Peyer's patch (tissue), 4 donors: Measurements from ENCODE around the gene COG5. TPM values are rescaled to one million over a fixed set of nuclear protein-coding genes. Genes with fewer than 3 reads are reported as not detected.

ENCODE experiments used
- DNase-seq, 3 donors: peaks; one replicate each; pipeline ENCODE4 v3.0.0-alpha.2; 2017 to 2019
- H3K27ac ChIP-seq, 4 donors: fragments of 200-600 bp; sonication (generic); one replicate each; pipeline ENCODE4 v1.5.1; 2016 to 2019
- H3K27me3 ChIP-seq, 2 donors: fragments of 200-600 bp; sonication (generic); one replicate each; pipeline ENCODE4 v1.5.1; 2019
- H3K36me3 ChIP-seq, 3 donors: fragments of 200-600 bp; sonication (generic); one replicate each; pipeline ENCODE4 v1.5.1; 2016 to 2019
- H3K4me1 ChIP-seq, 4 donors: fragments of 200-600 bp; sonication (generic); one replicate each; pipeline ENCODE4 v1.5.1; 2016 to 2019
- H3K4me3 ChIP-seq, 4 donors: fragments of 200-600 bp; sonication (generic); 1 replicate in 3 of 4; 2 replicates in 1 of 4; pipeline ENCODE4 v1.5.1; 2016 to 2019; ENCODE audit warnings: mild to moderate bottlenecking in 1 of 4
- H3K9me3 ChIP-seq, 4 donors: fragments of 200-600 bp; sonication (generic); one replicate each; pipeline ENCODE4 v1.5.1; 2016 to 2019; ENCODE audit warnings: mild to moderate bottlenecking in 1 of 4
- POLR2A ChIP-seq, 2 donors: fragments of 450-650 bp; IDR thresholded peaks; one replicate each; pipeline ENCODE4 v1.5.1; 2017; ENCODE audit warnings: antibody characterized with exemption in 2 of 2, mild to moderate bottlenecking in 2 of 2, moderate library complexity in 2 of 2
- total RNA-seq, 4 donors: library from RNA; depleted of rRNA; stranded (reverse); fragments of >200 nt; gene quantifications; one replicate each; pipeline ENCODE4 v1.1.0, GENCODE V29; 2016
- TF ChIP-seq, protein P1 (sequence below), 6 experiments: fragments of 450-650 bp in 4 of 6; fragments of 200-600 bp in 2 of 6; sonication (generic) in 1 of 6; IDR thresholded peaks; one replicate each; pipeline ENCODE4 v1.5.1; 2017 to 2019; ENCODE audit warnings: antibody characterized with exemption in 6 of 6, mild to moderate bottlenecking in 3 of 6, moderate library complexity in 1 of 6

The COG5 gene
- total RNA-seq, 4 donors from 2014 or later = 31.1 to 175 (median 68.0) TPM

DNA sequence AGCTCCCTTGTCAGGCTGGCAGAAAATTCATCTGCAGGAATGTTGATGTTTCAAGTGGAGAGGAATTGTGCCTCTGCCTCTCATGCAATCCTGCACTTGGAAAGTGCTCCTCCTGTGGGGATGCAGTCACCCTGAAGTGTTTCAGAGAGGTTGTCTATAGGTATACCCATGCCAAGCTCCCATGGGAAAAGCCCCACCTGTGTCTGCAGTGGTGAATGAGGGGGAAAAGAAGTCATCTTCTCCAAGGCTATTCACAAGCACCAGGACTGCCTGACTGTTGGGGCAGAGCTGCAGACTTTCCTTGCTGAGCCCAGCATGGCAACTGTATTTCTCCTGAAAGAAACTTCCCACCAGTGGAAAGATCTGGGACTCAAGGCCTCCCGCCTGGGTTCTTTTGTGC lies 58.4 kb downstream of the COG5 start:
- no peaks in the 10 kb centered on the region for H3K36me3 ChIP-seq
- no peak overlapping the region for H3K4me3 ChIP-seq
- TF ChIP-seq POLR2A (IDR thresholded peaks at IDR 0.05) = no peak
- TF ChIP-seq, protein P1, sequence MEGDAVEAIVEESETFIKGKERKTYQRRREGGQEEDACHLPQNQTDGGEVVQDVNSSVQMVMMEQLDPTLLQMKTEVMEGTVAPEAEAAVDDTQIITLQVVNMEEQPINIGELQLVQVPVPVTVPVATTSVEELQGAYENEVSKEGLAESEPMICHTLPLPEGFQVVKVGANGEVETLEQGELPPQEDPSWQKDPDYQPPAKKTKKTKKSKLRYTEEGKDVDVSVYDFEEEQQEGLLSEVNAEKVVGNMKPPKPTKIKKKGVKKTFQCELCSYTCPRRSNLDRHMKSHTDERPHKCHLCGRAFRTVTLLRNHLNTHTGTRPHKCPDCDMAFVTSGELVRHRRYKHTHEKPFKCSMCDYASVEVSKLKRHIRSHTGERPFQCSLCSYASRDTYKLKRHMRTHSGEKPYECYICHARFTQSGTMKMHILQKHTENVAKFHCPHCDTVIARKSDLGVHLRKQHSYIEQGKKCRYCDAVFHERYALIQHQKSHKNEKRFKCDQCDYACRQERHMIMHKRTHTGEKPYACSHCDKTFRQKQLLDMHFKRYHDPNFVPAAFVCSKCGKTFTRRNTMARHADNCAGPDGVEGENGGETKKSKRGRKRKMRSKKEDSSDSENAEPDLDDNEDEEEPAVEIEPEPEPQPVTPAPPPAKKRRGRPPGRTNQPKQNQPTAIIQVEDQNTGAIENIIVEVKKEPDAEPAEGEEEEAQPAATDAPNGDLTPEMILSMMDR (IDR thresholded peaks at IDR 0.05) = no peak
- no peaks in the 10 kb centered on the region for H3K9me3 ChIP-seq
- H3K27ac ChIP-seq = no peak overlapping the region
- peaks cover 0 to 11% (median 0%) of the 10 kb centered on the region in 4 donors for H3K4me1 ChIP-seq
- H3K27me3 ChIP-seq = no peaks in the 10 kb centered on the region
- DNase-seq = no peak

DNA sequence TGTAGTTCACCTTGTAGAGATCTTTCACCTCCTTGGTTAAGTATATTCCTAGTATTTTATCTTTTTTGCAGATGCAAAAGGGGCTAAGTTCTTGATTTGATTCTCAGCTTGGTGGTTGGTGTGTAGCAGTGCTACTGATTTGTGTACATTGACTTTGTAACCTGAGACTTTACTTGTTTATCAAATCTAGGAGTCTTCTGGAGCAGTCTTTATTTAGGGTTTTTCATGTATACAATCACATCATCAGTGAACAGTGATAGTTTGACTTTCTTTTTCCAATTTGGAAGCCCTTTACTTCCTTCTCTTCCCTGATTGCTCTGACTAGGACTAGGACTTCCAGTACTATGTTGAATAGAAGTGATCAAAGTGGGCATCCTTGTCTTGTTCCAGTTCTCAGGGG lies 60.0 kb downstream of the COG5 start:
- H3K36me3 ChIP-seq = no peaks in the 10 kb centered on the region
- no peak overlapping the region for H3K4me3 ChIP-seq
- H3K27ac ChIP-seq = no peak overlapping the region

DNA sequence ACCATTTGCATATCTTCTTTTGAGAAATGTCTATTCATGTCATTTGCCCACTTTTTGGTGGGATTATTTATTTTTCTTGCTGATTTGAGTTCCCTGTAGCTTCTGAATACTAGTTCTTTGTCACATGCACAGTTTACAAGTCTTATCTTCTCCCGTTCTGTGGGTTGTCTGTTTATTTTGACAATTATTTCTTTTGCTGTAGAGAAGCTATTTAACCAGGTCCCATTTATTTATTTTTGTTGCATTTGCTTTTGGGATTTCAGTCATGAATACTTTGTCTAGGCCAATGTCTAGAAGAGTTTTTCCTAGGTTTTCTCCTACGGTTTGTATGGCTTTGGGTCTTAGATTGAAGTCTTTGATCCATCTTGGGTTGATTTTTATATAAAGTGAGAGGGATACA lies 60.9 kb downstream of the COG5 start:
- no peaks in the 10 kb centered on the region for H3K27me3 ChIP-seq
- H3K27ac ChIP-seq = no peak overlapping the region
- no peaks in the 10 kb centered on the region for H3K36me3 ChIP-seq
- peaks cover 0 to 11% (median 0%) of the 10 kb centered on the region in 4 donors for H3K4me1 ChIP-seq
- H3K9me3 ChIP-seq = no peaks in the 10 kb centered on the region
- no peak overlapping the region for H3K4me3 ChIP-seq
- DNase-seq = no peak
- no peak for TF ChIP-seq POLR2A (IDR thresholded peaks at IDR 0.05)
- TF ChIP-seq, protein P1 (IDR thresholded peaks at IDR 0.05) = no peak

More for the DNA sequence above, 60.0 kb downstream of the COG5 start:
- Histone ChIP-seq H3K4me1 (peaks cover 0 to 11% (median 0%) of the 10 kb centered on the region in 4 donors), H3K27me3 (no peaks in the 10 kb centered on the region), H3K9me3 (no peaks in the 10 kb centered on the region)
- TF ChIP-seq POLR2A (IDR thresholded peaks at IDR 0.05) = no peak
- DNase-seq = no peak

DNA sequence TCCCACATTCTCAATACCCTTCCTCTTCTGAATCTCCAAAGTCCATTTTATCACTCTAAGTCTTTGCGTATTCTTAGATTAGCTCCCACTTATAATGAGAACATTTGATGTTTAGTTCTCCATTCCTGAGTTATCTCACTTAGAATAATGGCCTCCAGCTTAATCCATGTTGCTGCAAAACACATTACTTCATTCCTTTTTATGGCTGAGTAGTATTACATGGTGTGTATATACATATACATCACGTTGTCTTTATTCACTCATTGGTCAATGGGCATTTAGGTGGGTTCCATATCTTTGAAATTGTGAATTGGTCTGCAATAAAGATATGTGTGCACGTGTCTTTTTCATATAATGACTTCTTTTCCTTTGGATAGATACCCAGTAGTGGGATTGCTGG lies 61.6 kb downstream of the COG5 start:
- Histone ChIP-seq H3K9me3 (no peaks in the 10 kb centered on the region), H3K27me3 (no peaks in the 10 kb centered on the region), H3K4me1 (peaks cover 0 to 11% (median 0%) of the 10 kb centered on the region in 4 donors), H3K36me3 (no peaks in the 10 kb centered on the region), H3K27ac (no peak overlapping the region), H3K4me3 (no peak overlapping the region)
- TF ChIP-seq, protein P1 (IDR thresholded peaks at IDR 0.05) = no peak
- no peak for TF ChIP-seq POLR2A (IDR thresholded peaks at IDR 0.05)
- no peak for DNase-seq

DNA sequence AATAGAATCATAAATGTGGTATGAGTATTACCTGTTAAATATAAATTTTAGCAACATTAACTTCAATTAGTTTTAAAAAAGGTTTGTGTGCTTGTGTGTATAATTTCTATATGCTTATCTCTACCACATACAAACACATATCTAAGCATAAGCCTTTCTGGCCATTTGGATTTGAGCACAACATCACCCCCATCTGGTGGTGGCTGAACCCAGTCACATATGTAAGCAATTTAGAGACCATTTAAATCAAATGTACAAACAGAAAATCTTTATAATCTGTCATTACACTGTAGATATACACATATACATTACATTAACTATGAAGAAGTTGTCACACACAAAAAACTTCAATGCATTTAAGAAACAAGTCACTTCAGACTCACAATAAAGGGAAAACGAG lies 62.1 kb downstream of the COG5 start:
- TF ChIP-seq, protein P1 (IDR thresholded peaks at IDR 0.05) = peak in 4 of 6 experiments; percentile 19 to 48 (median 37)
- no peak for TF ChIP-seq POLR2A (IDR thresholded peaks at IDR 0.05)
- H3K27ac ChIP-seq = no peak overlapping the region
- no peaks in the 10 kb centered on the region for H3K27me3 ChIP-seq
- no peaks in the 10 kb centered on the region for H3K36me3 ChIP-seq
- H3K9me3 ChIP-seq = no peaks in the 10 kb centered on the region
- no peak for DNase-seq
- H3K4me3 ChIP-seq = no peak overlapping the region
- H3K4me1 ChIP-seq = peaks cover 0 to 8% (median 0%) of the 10 kb centered on the region in 4 donors

DNA sequence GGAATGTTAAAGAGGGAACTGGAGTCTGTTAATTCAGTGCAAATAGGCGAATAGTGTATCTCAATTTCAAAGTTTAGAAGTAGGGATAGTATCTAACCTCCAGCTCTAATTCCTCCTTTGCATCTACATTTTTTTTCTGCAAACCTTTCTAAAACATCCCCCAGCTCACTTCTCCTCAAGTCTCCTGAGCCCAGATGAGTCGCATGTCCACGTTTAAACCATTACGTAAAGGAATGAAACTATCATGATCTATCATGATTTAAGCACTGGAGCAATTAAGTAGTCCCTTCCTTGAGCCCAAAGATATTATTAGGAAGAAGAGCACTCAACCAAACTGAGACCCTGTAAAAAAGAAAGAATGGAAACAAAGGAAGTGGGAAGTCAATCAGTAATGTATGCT lies 64.0 kb downstream of the COG5 start:
- H3K27me3 ChIP-seq = no peaks in the 10 kb centered on the region

More for the DNA sequence above, 64.0 kb downstream of the COG5 start:
- no peaks in the 10 kb centered on the region for H3K36me3 ChIP-seq
- H3K27ac ChIP-seq = no peak overlapping the region
- no peaks in the 10 kb centered on the region for H3K9me3 ChIP-seq
- TF ChIP-seq, protein P1 (IDR thresholded peaks at IDR 0.05) = no peak
- no peak for TF ChIP-seq POLR2A (IDR thresholded peaks at IDR 0.05)
- H3K4me3 ChIP-seq = no peak overlapping the region
- H3K4me1 ChIP-seq = no peaks in the 10 kb centered on the region
- DNase-seq = no peak
